Uterus (tissue), 4 donors: ENCODE results near the gene SGTA. TPM values are rescaled to one million over a fixed set of nuclear protein-coding genes. Genes with fewer than 3 reads are reported as not detected.

Experiments
- DNase-seq, 2 donors: peaks; one replicate each; pipeline ENCODE4 v3.0.0-alpha.2; 2019 to 2020
- H3K27ac ChIP-seq, 2 donors: fragments of 200-600 bp; sonication (generic); 1 replicate in 1 of 2; 2 replicates in 1 of 2; pipeline ENCODE4 v1.5.1; 2016 to 2018
- H3K27me3 ChIP-seq, 2 donors: fragments of 200-600 bp; sonication (generic); one replicate each; pipeline ENCODE4 v1.5.1; 2018 to 2019; ENCODE audit warnings: control low read depth in 1 of 2
- H3K36me3 ChIP-seq, 2 donors: fragments of 200-600 bp; sonication (generic); one replicate each; pipeline ENCODE4 v1.5.1; 2019; ENCODE audit warnings: control low read depth in 1 of 2
- H3K4me1 ChIP-seq, 2 donors: fragments of 200-600 bp; sonication (generic); one replicate each; pipeline ENCODE4 v1.5.1; 2018 to 2019; ENCODE audit warnings: control low read depth in 1 of 2
- H3K4me3 ChIP-seq, 2 donors: fragments of 200-600 bp; sonication (generic); 1 replicate in 1 of 2; 2 replicates in 1 of 2; pipeline ENCODE4 v1.5.1; 2018 to 2019; ENCODE audit warnings: mild to moderate bottlenecking in 1 of 2
- H3K9me3 ChIP-seq, 2 donors: fragments of 200-600 bp; sonication (generic); one replicate each; pipeline ENCODE4 v1.5.1; 2019; ENCODE audit warnings: control low read depth in 1 of 2
- CTCF ChIP-seq, 4 experiments: fragments of 200-600 bp in 2 of 4; fragments of 450-650 bp in 2 of 4; sonication (generic) in 2 of 4; IDR thresholded peaks; one replicate each; pipeline ENCODE4 v1.5.1; 2016 to 2019; ENCODE audit warnings: antibody characterized with exemption in 4 of 4, mild to moderate bottlenecking in 2 of 4, moderate library complexity in 1 of 4
- POLR2A ChIP-seq, 2 donors: fragments of 450-650 bp; IDR thresholded peaks; one replicate each; pipeline ENCODE4 v1.6.1; 2016; ENCODE audit warnings: antibody characterized with exemption in 2 of 2, mild to moderate bottlenecking in 1 of 2, moderate library complexity in 1 of 2
- intact Hi-C: fragments of 100-400 bp; cut with DNase I; formaldehyde crosslinking; loops from one replicate; pipeline ENCODE4 v1.15.1; 2023; ENCODE audit warnings: low total_unique reads
- total RNA-seq, 4 donors: library from RNA; depleted of rRNA in 3 of 4; stranded (reverse); fragments of >200 nt in 3 of 4; gene quantifications; one replicate each; pipeline versions ENCODE4 v1.1.0 to v1.2.4, GENCODE V29; 2014 to 2023
- donor health status: DM: yes; HTN: yes; CAD: no.

SGTA gene
- total RNA-seq, 4 donors from 2014 or later: 9.5 to 50.7 (median 23.6) TPM

- H3K4me1 ChIP-seq: peaks cover 0 to 4% of the 10 kb centered on the region in 2 donors
- no peaks in the 10 kb centered on the region for H3K36me3 ChIP-seq
Observed at GRCh38 chr19:2768365-2769132, 14.5 kb downstream of the SGTA start.

GRCh38 chr19:2767688-2768087 is 15.4 kb downstream of the SGTA start:
- intact Hi-C loops: no loop called here
- Histone ChIP-seq H3K9me3 (no peaks in the 10 kb centered on the region), H3K4me3 (no peak overlapping the region), H3K4me1 (peaks cover 0 to 4% of the 10 kb centered on the region in 2 donors), H3K27me3 (no peaks in the 10 kb centered on the region), H3K36me3 (no peaks in the 10 kb centered on the region), H3K27ac (no peak overlapping the region)
- TF ChIP-seq CTCF (IDR thresholded peaks at IDR 0.05): no peak
- no peak for TF ChIP-seq POLR2A (IDR thresholded peaks at IDR 0.05)
- no peak for DNase-seq

More at GRCh38 chr19:2768365-2769132, 14.5 kb downstream of the SGTA start:
- Histone ChIP-seq H3K27ac (no peak overlapping the region), H3K9me3 (no peaks in the 10 kb centered on the region), H3K4me3 (no peak overlapping the region), H3K27me3 (no peaks in the 10 kb centered on the region)
- intact Hi-C loops: no loop called here
- DNase-seq: no peak
- TF ChIP-seq CTCF (IDR thresholded peaks at IDR 0.05) (no peak), POLR2A (IDR thresholded peaks at IDR 0.05) (no peak)

GRCh38 chr19:2766594-2767372 is 16.3 kb downstream of the SGTA start:
- H3K9me3 ChIP-seq: no peaks in the 10 kb centered on the region
- TF ChIP-seq CTCF (IDR thresholded peaks at IDR 0.05) (no peak), POLR2A (IDR thresholded peaks at IDR 0.05) (no peak)
- intact Hi-C loops: no loop called here
- H3K27ac ChIP-seq: no peak overlapping the region
- no peak for DNase-seq
- H3K4me3 ChIP-seq: no peak overlapping the region
- peaks cover 0 to 4% of the 10 kb centered on the region in 2 donors for H3K4me1 ChIP-seq
- H3K36me3 ChIP-seq: no peaks in the 10 kb centered on the region
- no peaks in the 10 kb centered on the region for H3K27me3 ChIP-seq

GRCh38 chr19:2765376-2765775 is 17.7 kb downstream of the SGTA start:
- intact Hi-C loops: no loop called here
- H3K9me3 ChIP-seq: no peaks in the 10 kb centered on the region
- no peaks in the 10 kb centered on the region for H3K36me3 ChIP-seq
- H3K27ac ChIP-seq: no peak overlapping the region
- no peak overlapping the region for H3K4me3 ChIP-seq
- TF ChIP-seq POLR2A (IDR thresholded peaks at IDR 0.05): no peak
- no peak for TF ChIP-seq CTCF (IDR thresholded peaks at IDR 0.05)
- no peak for DNase-seq
- H3K27me3 ChIP-seq: no peaks in the 10 kb centered on the region
- peaks cover 0 to 3% of the 10 kb centered on the region in 2 donors for H3K4me1 ChIP-seq

- H3K9me3 ChIP-seq: no peaks in the 10 kb centered on the region
- H3K27ac ChIP-seq: no peak overlapping the region
- TF ChIP-seq POLR2A (IDR thresholded peaks at IDR 0.05) (no peak), CTCF (IDR thresholded peaks at IDR 0.05) (no peak)
- no peaks in the 10 kb centered on the region for H3K36me3 ChIP-seq
- intact Hi-C loops: no loop called here
- no peaks in the 10 kb centered on the region for H3K27me3 ChIP-seq
- H3K4me1 ChIP-seq: no peaks in the 10 kb centered on the region
- no peak overlapping the region for H3K4me3 ChIP-seq
- no peak for DNase-seq
Observed at GRCh38 chr19:2764945-2765344, 18.1 kb downstream of the SGTA start.
